Hepatocyte (in vitro differentiated cells): Measurements from ENCODE around the gene DYNC1I1.

Experiments
- EZH2 ChIP-seq: fragments of 200-600 bp; sonication (generic); IDR thresholded peaks from 2 replicates; pipeline ENCODE4 v1.6.1; 2016; ENCODE audit warnings: antibody characterized with exemption, mild to moderate bottlenecking, borderline replicate concordance
- EZH2phosphoT487 ChIP-seq: fragments of 200-600 bp; sonication (generic); IDR thresholded peaks from one replicate; pipeline ENCODE4 v1.6.1; 2018; ENCODE audit warnings: antibody characterized with exemption, mild to moderate bottlenecking, low read depth, moderate library complexity; ENCODE audit not compliant: unreplicated experiment, severe bottlenecking
- TF ChIP-seq, protein P1 (sequence below): fragments of 200-600 bp; sonication (generic); IDR thresholded peaks from 2 replicates; pipeline ENCODE4 v1.5.1; 2016; ENCODE audit warnings: antibody characterized with exemption, mild to moderate bottlenecking; ENCODE audit not compliant: poor library complexity

DNA sequence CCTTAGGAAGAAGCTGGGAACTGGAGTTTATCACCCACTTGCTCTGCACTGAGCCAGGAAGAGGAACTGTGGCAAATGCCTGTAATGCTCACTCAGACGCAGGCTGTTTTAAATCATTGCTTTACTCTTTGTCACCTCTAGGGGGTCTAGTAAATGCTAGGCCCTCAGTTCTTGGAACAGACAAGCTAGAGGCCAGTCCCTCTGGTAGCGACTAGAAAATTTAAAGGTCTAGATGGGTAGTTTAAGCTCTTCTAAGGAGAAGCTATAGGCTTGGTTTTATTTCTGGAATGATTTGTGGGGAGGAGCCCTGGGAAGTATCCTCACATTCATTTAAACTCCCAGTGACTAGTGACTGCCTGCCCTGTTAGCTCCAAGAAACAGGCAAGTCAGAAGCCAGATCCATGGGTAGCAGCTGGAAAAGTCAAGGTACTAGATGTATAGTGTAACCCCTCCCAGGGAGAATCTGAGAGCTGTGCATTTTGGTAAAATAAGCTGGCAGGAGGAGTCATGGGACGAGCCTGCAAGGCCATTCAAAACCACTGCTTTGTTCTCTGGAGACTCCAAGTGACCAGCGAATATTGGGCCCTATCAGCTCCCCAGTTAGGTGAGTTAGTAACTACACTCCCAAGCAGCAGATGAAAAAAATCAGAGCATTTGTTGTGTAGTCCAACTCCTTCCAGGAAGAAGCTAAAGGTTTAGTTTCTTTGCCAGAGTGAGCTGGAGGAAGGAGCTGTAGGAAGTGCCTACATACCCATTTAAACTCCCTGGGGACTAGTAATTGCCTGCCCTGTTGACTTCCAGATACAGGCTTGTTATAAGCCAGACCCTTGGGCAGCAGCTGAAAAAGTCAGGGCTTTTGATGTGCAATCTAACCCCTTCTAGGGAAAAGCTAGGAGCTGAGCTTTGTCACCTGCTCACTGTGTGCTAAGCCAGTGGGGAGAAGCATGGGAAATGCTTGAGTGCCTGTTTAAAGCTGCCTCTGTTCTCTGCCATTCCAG, 68.9 kb downstream of the DYNC1I1 start:
- TF ChIP-seq, protein P1, sequence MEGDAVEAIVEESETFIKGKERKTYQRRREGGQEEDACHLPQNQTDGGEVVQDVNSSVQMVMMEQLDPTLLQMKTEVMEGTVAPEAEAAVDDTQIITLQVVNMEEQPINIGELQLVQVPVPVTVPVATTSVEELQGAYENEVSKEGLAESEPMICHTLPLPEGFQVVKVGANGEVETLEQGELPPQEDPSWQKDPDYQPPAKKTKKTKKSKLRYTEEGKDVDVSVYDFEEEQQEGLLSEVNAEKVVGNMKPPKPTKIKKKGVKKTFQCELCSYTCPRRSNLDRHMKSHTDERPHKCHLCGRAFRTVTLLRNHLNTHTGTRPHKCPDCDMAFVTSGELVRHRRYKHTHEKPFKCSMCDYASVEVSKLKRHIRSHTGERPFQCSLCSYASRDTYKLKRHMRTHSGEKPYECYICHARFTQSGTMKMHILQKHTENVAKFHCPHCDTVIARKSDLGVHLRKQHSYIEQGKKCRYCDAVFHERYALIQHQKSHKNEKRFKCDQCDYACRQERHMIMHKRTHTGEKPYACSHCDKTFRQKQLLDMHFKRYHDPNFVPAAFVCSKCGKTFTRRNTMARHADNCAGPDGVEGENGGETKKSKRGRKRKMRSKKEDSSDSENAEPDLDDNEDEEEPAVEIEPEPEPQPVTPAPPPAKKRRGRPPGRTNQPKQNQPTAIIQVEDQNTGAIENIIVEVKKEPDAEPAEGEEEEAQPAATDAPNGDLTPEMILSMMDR, result no peak
- TF ChIP-seq EZH2phosphoT487, result no peak
- TF ChIP-seq EZH2, result no peak
